ENCODE measurements around the gene TBX2. TPM values are rescaled to one million over a fixed set of nuclear protein-coding genes. Genes with fewer than 3 reads are reported as not detected.

The TBX2 gene
- total RNA-seq, 1 donor from 2014 or later, result 7.4 TPM

DNA sequence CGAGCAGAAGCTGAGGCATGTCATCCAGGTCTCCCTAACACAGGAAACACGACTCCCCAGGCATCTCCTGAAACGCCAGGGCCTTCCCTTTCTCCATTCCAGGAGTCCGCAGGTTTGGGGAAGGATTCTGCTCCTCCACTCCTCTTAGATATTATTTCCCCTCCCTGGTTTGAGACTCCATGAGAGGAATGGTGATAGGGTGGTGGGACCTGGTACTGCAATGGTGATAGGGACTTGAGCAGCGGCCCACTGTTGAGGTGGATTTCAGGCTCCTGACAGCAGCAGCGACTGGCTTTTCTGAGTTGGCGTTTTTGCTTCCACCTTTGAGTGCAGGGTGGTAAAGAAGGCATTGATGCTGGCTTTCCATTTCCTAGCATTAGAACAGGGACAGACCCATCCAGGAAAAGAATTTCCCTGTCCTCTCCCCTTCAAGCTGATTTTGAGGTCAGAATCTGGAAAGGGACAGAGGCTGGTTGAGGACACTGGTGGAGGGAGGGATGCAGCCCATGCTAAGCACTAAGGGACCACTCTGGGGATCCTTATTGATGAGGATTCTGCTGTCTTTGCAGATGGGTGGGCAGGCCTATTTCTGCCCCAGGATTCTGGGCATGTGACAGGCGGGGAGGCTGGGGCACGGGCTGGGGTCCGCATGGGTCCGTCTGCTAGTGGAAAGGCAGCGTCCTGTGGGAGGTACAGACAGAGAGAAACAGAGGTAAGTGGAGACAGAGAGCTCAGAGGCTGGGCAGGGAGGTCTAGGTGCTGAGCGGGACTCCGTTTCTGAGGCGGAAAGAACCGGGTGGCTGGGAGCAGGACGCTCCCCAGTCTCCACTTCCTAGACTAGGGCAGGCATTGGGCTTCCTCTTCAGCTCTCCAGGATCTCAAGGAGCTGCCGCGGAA is 51.2 kb downstream of the TBX2 start:
- ATAC-seq (no peak), DNase-seq (ENCODE audit: low spot score) (no peak)

DNA sequence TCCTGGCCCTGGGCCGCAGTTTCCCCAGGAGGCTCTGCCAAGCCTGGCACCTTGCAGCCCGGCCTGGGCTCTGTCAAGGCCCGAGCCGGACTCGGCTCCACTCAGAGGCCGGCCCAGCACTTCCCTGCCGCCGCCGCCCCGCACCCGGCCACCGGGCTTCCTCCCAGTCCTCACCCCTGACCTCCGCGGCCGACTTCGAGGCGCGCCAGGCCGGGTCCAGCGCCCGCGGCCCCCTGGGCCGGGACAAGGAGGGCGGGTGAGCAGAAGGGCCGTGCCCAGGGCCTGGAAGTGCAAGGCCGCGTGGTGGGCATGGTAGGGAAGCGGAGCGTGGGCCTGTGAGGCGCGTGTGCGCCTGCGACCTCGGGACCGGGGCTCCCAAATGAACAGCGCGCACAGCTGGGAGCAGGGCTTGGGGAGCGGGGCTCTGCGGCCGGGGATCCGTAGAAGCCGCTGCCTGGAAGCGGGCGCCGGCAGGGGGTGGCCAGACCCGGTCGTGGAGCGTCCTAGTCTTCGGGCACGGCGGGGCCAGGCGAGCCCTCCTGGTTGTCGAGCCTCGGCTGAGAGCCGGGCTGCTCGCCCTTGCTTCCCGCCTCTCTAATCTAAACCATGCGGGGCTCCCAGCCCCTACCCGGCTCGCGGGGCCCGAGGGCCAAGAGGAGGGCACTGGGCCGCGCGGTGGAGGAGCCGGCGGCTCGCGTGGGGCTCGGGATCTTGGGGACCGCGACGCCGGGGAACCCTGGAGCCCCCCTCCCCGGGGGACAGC is 52.1 kb downstream of the TBX2 start:
- ATAC-seq, result peak; percentile 54
- no peak for DNase-seq (ENCODE audit: low spot score)

DNA sequence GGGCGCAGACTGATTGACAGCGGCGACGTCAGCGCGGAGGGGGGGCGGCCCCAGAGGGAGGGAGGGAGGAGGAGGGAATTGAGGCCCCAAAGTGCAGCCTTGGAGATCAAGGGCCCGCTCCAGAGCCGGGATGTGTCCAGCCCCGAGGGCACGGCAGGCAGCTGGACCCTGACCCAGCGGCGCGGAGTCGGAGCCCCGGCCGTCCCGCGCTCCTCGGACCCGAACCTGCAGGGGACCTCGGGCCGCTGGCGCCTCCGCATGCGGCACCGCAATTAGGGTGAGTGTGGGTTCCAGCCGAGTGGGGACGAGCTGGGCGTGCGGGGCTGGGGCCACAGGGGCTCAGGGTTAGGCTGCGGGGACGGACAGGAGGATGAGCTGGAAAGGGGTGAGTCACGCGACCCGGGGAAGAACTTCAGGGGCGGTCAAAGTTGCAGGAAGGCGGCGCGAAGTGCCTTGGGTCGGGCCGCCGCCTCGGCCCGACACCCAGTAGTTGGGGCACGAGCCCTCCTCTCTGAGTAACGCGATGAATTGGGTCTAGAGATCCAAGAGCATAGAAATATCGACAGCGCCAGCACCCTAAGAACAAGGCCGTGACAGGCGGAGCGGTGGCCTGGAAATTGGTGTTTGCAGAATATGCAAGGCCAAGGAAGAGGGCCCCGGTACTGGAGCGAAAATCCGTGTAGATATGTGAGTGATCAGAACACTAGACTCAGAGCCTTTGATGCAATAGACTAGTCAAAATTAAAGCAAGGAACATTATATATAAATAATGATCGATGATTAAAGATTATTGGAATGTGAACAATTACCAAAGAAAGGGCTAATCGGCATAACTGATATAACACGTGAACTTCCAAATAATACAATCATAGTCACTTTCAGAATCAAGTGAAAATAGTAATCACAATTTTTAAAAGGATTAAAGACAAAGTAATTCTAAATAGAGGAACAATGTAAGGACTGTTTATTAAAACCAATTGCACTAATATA is 53.0 kb downstream of the TBX2 start, which contains the start of gene TBX4:
TBX4 (plus strand) TSS at position 122 of the 990 bp plus-strand sequence. CDS start 4,069 bp downstream, outside the sequence.
- ATAC-seq, result no peak
- DNase-seq (ENCODE audit: low spot score), result no peak

DNA sequence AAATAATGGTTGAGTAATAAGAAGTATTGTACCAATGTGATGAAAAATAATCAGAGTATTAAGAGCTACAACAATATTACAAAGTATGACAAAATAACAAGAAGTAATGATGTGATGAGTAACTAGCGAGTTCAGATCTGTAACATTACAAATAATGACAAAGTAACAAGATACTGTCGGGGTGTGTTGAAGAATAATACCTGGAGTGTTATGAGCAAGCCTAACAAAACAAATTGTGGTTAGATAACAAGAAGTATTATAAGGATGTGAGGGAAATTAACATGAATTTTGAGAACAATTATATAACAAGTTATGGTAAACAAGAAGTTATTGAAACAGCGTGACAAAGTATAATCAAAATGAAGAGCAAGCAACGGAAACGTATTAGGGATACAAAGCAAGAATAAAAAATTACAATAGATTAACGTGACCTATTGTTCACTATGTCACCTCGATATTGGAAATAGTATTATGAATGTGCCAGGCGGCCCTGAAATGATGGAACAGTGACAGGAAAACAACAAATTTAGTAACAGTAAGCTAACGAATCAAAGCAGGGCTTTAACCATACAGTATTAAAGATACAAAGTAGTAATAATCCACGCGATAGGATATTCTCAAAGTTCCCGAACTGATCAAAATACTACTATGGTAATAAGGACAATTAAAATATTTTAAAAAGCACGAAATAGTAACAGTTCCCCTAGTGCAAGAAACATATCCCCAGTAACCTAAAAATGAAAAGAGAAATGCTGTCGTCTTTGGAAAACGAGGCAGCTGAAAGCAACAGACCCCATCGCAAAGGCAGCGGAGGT is 54.1 kb downstream of the TBX2 start:
- DNase-seq (ENCODE audit: low spot score) (no peak), ATAC-seq (no peak)

DNA sequence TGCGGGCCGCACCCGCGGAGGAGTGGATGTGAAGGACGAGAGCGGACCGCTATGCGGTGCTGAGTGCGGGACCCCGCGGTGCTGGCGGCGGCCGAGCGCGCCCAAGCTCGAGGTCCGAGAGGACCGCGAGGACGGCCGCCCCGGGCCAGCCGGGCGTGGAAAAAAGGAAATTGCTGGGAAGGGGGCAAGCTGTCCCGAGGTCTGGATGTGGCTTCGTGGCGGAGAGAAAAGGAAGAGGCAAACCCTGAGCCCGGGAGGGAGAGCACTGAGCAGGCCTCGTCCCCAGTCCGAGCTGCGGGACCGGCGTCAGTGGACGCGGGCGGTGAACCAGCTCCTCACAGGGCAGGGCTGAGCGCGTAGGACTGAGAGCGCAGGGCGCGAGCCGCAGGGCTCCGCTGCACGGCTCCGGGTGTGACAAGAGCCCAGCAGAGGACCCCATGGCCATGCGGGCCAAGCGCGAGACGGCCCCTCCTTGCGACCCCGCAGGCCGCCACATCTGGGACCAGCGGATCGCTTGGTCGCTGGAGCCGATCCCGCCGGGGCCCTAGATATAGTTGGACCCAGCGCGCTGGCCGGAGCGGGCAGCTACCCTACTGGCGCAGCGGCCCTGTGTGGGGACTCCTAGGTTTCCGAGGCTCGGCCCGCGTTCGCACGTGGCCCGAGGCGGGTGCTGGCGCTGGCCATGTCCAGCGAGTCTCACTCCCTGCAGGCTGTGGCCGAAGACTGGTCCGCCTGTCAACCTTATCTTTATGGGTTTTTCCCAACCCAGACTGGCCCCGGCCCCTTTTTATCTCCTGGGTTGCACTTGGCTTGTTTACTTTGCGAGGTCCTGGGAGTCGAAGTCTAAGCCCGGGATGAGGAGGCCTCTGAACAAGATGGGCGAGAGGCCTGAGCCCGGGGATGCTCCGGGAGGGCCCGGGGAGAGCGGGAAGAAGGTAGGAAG is 55.0 kb downstream of the TBX2 start:
- DNase-seq (ENCODE audit: low spot score), result no peak

DNA sequence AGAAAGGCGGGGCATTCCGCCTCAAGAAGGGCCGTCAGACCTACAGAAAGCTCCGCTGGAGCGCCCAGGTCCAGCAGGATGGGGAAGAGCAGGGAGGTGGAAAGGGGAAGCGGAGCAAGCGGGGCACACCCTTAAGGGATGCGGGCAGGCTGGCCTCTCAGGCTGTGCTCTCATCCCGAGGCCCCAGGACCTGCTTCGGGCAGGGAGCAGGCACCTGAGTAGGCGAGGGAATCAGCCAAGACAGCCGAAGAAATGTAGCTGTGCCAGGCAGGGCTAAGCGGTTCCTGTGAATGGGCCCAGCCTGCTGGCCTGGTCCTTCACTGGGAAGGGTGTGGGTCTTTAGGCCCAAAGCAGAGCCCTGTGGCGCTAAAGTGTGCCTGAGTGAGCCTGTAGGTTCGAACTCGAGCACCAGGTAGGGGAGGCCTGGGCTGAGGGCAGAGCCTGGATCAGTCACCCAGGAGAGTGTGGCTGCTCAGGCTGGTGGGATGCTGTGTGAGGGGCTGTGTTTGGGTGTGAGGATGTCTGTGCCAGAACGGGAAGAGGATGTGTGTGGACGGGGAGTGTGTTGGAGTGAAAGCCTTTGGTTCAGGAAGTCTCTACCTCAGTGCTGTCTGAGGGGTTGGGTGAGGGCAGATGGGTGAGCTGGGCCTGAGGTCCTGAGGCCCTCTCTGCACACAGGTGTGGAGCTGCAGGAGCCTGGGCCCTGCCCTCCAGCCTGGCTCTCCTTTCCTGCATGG is 55.8 kb downstream of the TBX2 start:
- DNase-seq (ENCODE audit: low spot score) (peak; percentile 33), ATAC-seq (no peak)

More for the DNA sequence above, 55.0 kb downstream of the TBX2 start:
- peak; percentile 25 for ATAC-seq

DNA sequence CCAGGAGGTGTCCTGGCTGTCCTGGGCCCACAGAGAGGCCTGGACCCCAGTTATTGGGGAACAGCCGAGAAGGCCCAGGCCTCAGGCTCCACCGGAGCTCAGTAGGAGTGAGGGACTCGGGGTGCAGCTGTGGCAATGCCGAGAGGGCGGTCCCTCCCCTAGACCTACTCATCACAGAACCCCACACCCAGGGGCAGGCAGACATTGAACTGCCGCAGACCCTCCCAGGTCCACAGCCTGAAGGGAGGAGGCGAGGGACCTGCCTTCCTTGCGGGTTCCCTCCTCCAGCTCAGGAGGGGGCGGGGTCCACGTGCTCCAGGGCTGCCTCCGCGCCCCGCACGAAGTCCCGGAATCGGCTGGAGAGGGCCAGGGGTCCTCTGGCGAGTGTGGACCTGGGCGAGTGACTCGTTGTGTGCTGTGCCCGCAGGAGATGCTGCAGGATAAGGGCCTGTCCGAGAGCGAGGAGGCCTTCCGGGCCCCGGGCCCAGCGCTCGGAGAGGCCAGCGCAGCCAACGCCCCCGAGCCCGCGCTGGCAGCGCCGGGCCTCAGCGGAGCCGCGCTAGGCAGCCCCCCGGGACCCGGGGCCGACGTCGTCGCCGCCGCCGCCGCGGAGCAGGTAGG is 56.5 kb downstream of the TBX2 start:
- DNase-seq (ENCODE audit: low spot score), result peak; percentile 32

DNA sequence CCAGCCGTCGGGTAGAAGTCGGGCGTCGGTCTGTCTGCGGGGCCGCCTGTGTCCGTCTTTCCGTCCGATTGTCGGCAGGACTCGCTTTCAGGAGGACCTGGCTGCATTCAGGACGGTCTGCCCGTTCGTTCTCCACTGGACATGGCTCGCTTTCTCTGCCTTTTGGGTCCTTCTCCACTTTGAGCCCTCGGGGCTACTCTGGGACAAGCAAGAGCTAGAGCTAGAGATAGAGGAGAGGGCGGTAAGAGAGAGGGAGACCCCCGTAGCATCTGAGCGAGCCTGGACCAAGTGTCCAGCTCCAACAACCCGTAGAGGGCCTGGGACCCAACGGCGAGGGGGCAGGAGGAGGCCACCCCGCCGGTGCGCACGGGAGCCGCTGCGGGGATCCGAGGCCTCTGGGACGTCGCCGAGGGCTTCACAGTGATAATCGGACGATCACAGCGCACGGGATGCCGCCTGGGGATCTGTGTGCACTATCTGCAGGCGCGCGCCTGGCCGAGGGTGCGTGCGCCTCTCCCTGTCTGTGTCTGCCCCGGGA is 57.1 kb downstream of the TBX2 start:
- DNase-seq (ENCODE audit: low spot score), result peak; percentile 32
- no peak for ATAC-seq

More for the DNA sequence above, 56.5 kb downstream of the TBX2 start:
- no peak for ATAC-seq

DNA sequence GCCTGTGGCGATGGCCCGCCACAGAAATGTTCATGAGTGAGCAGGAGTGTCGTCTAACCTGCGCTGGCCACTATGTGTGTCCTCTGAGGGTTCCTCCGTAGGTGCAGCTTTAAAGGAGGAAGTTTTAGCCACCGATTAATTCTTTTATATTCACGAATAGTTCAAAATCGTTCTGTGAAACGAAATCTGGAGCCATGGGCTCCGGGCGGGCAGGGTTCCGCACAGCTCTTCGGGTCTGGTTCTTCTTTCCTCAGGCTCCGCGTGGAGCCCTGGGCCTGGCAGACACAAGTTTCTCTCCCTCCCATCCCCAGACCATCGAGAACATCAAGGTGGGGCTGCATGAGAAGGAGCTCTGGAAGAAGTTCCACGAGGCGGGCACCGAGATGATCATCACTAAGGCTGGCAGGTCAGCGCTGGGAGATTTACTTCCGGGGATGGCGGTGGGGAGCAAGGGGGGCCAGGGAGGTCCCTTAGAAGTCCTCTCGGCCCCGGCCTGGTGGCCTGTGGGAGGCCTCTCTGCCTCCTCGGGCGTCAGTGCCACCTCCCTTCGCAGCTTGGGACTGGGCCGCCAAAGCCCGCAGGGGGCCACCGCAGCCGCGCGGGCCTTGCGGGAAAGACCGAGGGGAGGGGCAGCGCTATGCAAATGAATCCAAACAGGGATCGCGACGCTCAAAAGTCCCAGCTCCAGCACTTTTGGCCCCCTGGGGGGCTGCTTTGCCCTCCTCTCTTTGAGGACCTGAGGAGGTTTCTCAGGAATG is 57.8 kb downstream of the TBX2 start:
- DNase-seq (ENCODE audit: low spot score) (no peak), ATAC-seq (no peak)

DNA sequence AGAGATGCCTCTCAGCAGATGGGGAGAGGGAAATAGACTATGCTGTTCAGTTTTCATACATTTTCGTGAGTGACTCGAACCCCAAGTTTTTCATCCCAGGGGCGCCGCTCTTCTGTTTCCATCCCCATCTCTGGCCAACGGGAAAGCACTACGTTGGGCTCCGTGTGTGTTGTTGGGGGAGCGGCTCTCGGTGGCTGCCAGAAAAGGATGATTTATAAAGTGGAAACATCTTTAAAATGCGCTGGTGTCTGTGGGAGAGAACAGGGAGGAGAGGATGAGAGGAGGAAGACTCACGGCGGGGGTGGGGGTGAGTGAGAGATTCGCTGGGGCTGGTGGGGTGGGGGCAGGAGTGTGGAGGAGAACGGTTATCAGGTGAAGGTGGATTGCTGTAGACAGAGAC is 58.4 kb downstream of the TBX2 start:
- no peak for DNase-seq (ENCODE audit: low spot score)
- no peak for ATAC-seq

DNA sequence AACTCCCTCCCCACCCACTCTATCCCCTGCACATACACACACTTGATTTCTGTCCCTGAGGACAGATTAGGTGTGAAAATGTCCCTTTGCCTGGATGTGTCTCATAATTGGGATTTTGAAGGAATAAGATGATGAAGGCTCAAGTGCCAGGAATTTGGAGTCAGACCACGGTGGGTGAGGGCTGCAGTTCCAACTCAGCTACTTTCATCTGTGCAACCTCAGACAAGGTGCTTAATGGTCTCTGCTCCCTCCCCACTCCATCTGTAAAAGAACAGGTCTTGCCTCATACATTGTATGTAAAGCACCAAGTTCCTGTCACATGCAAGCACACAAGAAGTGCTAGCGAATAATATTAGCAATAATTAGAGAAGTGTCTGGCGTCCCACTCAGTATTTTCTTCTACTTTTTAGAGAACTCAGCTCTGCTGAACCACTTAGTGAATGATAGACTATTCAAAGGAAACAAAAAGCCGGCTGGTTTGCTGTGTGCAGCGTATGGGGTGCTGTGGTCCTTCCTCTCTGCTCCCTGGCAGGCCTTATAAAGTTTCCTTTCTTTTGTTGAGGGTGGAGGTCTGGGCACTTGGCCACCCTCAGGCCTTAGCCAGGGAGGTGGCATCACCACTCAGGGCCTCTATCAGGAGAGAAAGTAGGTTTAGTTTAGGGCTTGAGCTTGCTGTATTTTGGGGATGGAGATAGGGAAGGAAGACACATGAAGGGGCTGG is 58.9 kb downstream of the TBX2 start:
- no peak for ATAC-seq
- DNase-seq (ENCODE audit: low spot score), result peak; percentile 21

Other genes starting within 250 kb of the TBX2 start
- not detected for gene TBX4, start 52.6 kb downstream of the TBX2 start, total RNA-seq
- not detected for gene NACA2, start 191.4 kb downstream of the TBX2 start, total RNA-seq